Trophoblast cell (in vitro differentiated cells and primary cell): ENCODE measurements around the gene F10.

ENCODE experiments used
- DNase-seq, 2 donors: peaks; one replicate each; pipeline ENCODE4 v3.0.0-alpha.2; 2016
- H2AFZ ChIP-seq: 2 replicates; pipeline ENCODE4 v1.6.1; 2013; ENCODE audit warnings: low read length, moderate library complexity, mild to moderate bottlenecking; ENCODE audit not compliant: insufficient read depth, poor library complexity
- H2AK5ac ChIP-seq: 2 replicates; pipeline ENCODE4 v1.6.1; 2013; ENCODE audit warnings: mild to moderate bottlenecking, low read length
- H2BK120ac ChIP-seq: 2 replicates; pipeline ENCODE4 v1.6.1; 2013; ENCODE audit warnings: low read length, mild to moderate bottlenecking, moderate library complexity; ENCODE audit not compliant: insufficient read depth, poor library complexity
- H2BK12ac ChIP-seq: 2 replicates; pipeline ENCODE4 v1.6.1; 2013; ENCODE audit warnings: mild to moderate bottlenecking, low read length, moderate library complexity
- H2BK5ac ChIP-seq: 2 replicates; pipeline ENCODE4 v1.6.1; 2013; ENCODE audit warnings: low read length, low read depth, moderate library complexity, mild to moderate bottlenecking; ENCODE audit not compliant: poor library complexity
- H3K14ac ChIP-seq: 2 replicates; pipeline ENCODE4 v1.6.1; 2013; ENCODE audit warnings: mild to moderate bottlenecking, low read length
- H3K18ac ChIP-seq: 2 replicates; pipeline ENCODE4 v1.6.1; 2013; ENCODE audit warnings: mild to moderate bottlenecking, low read length
- H3K23ac ChIP-seq: 2 replicates; pipeline ENCODE4 v1.6.1; 2013; ENCODE audit warnings: low read length
- H3K27ac ChIP-seq: 2 replicates; pipeline ENCODE4 v1.5.1; 2013; ENCODE audit warnings: low read depth, mild to moderate bottlenecking, inconsistent platforms, low read length, moderate library complexity
- H3K27me3 ChIP-seq: 2 replicates; pipeline ENCODE4 v1.6.1; 2013; ENCODE audit warnings: inconsistent platforms, mild to moderate bottlenecking, low read length, moderate library complexity; ENCODE audit not compliant: insufficient read depth
- H3K36me3 ChIP-seq, 2 experiments: 1 replicate in 1 of 2; 2 replicates in 1 of 2; pipeline ENCODE4 v1.6.1; 2013; ENCODE audit warnings: low read length in 2 of 2, mild to moderate bottlenecking in 2 of 2, moderate library complexity in 1 of 2; ENCODE audit not compliant: insufficient read depth in 2 of 2, control insufficient read depth in 1 of 2
- H3K4ac ChIP-seq: 2 replicates; pipeline ENCODE4 v1.6.1; 2013; ENCODE audit warnings: low read depth, mild to moderate bottlenecking, low read length, moderate library complexity
- H3K4me1 ChIP-seq, 2 experiments: 1 replicate in 1 of 2; 2 replicates in 1 of 2; pipeline ENCODE4 v1.6.1; 2013; ENCODE audit warnings: low read length in 2 of 2, mild to moderate bottlenecking in 2 of 2, moderate library complexity in 1 of 2; ENCODE audit not compliant: insufficient read depth in 2 of 2, control insufficient read depth in 1 of 2
- H3K4me2 ChIP-seq: 2 replicates; pipeline ENCODE4 v1.6.1; 2013; ENCODE audit warnings: inconsistent platforms, mild to moderate bottlenecking, low read length, moderate library complexity
- H3K4me3 ChIP-seq: 2 replicates; pipeline ENCODE4 v1.5.1; 2013; ENCODE audit warnings: mild to moderate bottlenecking, low read depth, low read length, inconsistent platforms
- H3K79me1 ChIP-seq: one replicate; pipeline ENCODE4 v1.6.1; 2013; ENCODE audit warnings: low read length
- H3K79me2 ChIP-seq: 2 replicates; pipeline ENCODE4 v1.6.1; 2013; ENCODE audit warnings: low read length, mild to moderate bottlenecking; ENCODE audit not compliant: control insufficient read depth, insufficient read depth, poor library complexity
- H3K9ac ChIP-seq: 2 replicates; pipeline ENCODE4 v1.6.1; 2013; ENCODE audit warnings: mild to moderate bottlenecking, low read length
- H3K9me3 ChIP-seq: 2 replicates; pipeline ENCODE4 v1.6.1; 2013; ENCODE audit warnings: low read depth, mild to moderate bottlenecking, control low read depth, inconsistent platforms, low read length; ENCODE audit not compliant: insufficient read depth
- H4K12ac ChIP-seq: 2 replicates; pipeline ENCODE4 v1.6.1; 2013; ENCODE audit warnings: low read depth, mild to moderate bottlenecking, low read length, moderate library complexity
- H4K8ac ChIP-seq: 2 replicates; pipeline ENCODE4 v1.6.1; 2013; ENCODE audit warnings: low read depth, mild to moderate bottlenecking, low read length, moderate library complexity
- H4K91ac ChIP-seq: one replicate; pipeline ENCODE4 v1.6.1; 2013; ENCODE audit warnings: low read depth, mild to moderate bottlenecking, low read length, moderate library complexity
- WGBS: extraction: QIAGEN DNeasy Blood & Tissue Kit; methylation state at CpG from one replicate; pipeline ENCODE4 v1.1.7; 2013; ENCODE audit warnings: missing lambda C conversion rate; ENCODE audit not compliant: insufficient read length, insufficient coverage; ENCODE audit errors: extremely low coverage; 5-methylcytosine and 5-hydroxymethylcytosine counted together

F10 gene

DNA sequence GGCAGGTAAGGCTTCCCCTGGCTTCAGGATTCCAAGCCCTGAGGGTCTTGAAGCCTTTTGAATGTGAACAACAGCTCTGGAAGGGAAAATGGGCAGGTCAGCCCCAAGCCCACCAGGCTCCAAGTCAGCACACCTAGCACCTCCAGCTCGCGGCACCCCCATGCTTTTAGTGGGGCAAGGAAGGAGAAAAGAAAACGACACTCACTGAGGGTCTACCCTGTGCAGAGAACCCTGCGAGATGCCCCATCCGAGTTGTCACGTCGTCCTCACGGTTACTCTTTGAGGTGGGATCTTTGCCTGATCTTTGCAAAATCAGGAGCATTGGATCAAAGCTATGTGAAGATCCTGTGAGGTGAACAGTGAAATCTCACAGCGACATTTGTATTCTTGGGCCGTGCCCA is 5.7 kb upstream of the F10 start:
- Histone ChIP-seq H3K4me1 (peaks cover 4 to 6% of the 10 kb centered on the region in 2 experiments), H3K9ac (no peak overlapping the region), H3K18ac (no peak overlapping the region), H3K9me3 (peaks cover 8% of the 10 kb centered on the region), H3K79me2 (no peaks in the 10 kb centered on the region), H3K4ac (no peak overlapping the region), H3K79me1 (no peaks in the 10 kb centered on the region), H3K27ac (no peak overlapping the region), H3K4me2 (no peak overlapping the region), H3K23ac (no peak overlapping the region), H3K4me3 (no peak overlapping the region), H2BK120ac (no peak overlapping the region), H3K36me3 (no peaks in the 10 kb centered on the region), H2AFZ (no peak overlapping the region), H2BK5ac (no peak overlapping the region), H2AK5ac (no peak overlapping the region), H3K27me3 (no peaks in the 10 kb centered on the region), H3K14ac (no peak overlapping the region), H2BK12ac (no peak overlapping the region), H4K91ac (no peak overlapping the region), H4K8ac (no peak overlapping the region), H4K12ac (no peak overlapping the region)
- no CpG with 5 or more reads among the region's 10 CpGs for WGBS
- DNase-seq = no peak

DNA sequence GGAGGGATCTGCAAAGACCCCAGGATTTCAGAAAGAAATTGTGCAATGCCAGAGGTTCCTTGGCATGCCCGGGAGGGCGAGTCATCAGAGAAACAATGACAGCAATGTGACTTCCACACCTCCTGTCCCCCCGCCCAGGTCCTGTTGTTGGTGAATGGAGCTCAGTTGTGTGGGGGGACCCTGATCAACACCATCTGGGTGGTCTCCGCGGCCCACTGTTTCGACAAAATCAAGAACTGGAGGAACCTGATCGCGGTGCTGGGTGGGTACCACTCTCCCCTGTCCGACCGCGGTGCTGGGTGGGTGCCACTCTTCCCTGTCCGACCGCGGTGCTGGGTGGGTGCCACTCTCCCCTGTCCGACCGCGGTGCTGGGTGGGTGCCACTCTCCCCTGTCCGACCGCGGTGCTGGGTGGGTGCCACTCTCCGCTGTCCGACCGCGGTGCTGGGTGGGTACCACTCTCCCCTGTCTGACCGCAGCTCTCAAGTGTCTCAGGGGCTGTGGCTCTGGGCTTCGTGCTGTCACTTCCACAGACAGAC is 5.2 kb upstream of the F10 start:
- H3K23ac ChIP-seq = no peak overlapping the region
- no peaks in the 10 kb centered on the region for H3K79me2 ChIP-seq
- no peaks in the 10 kb centered on the region for H3K27me3 ChIP-seq
- H4K12ac ChIP-seq = no peak overlapping the region
- H2BK5ac ChIP-seq = no peak overlapping the region
- H3K79me1 ChIP-seq = no peaks in the 10 kb centered on the region
- H2AK5ac ChIP-seq = no peak overlapping the region
- H3K36me3 ChIP-seq = no peaks in the 10 kb centered on the region
- H4K8ac ChIP-seq = no peak overlapping the region
- H3K27ac ChIP-seq = no peak overlapping the region
- H2AFZ ChIP-seq = no peak overlapping the region
- H3K4me3 ChIP-seq = no peak overlapping the region
- no peak overlapping the region for H3K9ac ChIP-seq
- no peak overlapping the region for H3K14ac ChIP-seq
- no peak overlapping the region for H3K4ac ChIP-seq
- H3K9me3 ChIP-seq = peaks cover 8% of the 10 kb centered on the region
- no peak overlapping the region for H3K4me2 ChIP-seq
- WGBS = no CpG with 5 or more reads among the region's 26 CpGs
- H4K91ac ChIP-seq = no peak overlapping the region
- H3K4me1 ChIP-seq = peaks cover 4 to 6% of the 10 kb centered on the region in 2 experiments
- H2BK120ac ChIP-seq = no peak overlapping the region
- no peak overlapping the region for H3K18ac ChIP-seq
- no peak overlapping the region for H2BK12ac ChIP-seq
- no peak for DNase-seq

- Histone ChIP-seq H3K14ac (no peak overlapping the region), H3K18ac (no peak overlapping the region), H3K4me1 (peaks cover 4 to 6% of the 10 kb centered on the region in 2 experiments), H4K8ac (no peak overlapping the region), H3K23ac (no peak overlapping the region), H2BK12ac (no peak overlapping the region), H3K79me1 (no peaks in the 10 kb centered on the region), H4K12ac (no peak overlapping the region), H3K4me3 (no peak overlapping the region), H2AK5ac (no peak overlapping the region), H3K27me3 (no peaks in the 10 kb centered on the region), H3K9ac (no peak overlapping the region), H2BK120ac (no peak overlapping the region), H3K4ac (no peak overlapping the region), H3K27ac (no peak overlapping the region), H3K9me3 (peaks cover 9% of the 10 kb centered on the region), H4K91ac (no peak overlapping the region), H3K36me3 (no peaks in the 10 kb centered on the region), H2AFZ (no peak overlapping the region), H2BK5ac (no peak overlapping the region), H3K4me2 (no peak overlapping the region), H3K79me2 (no peaks in the 10 kb centered on the region)
- no CpG with 5 or more reads among the region's 9 CpGs for WGBS
- DNase-seq = no peak
Observed at GRCh38 chr13:113117911-113118260, 4.7 kb upstream of the F10 start.

- Histone ChIP-seq H3K4ac (no peak overlapping the region), H2AK5ac (no peak overlapping the region), H3K9ac (no peak overlapping the region), H2AFZ (no peak overlapping the region), H4K91ac (no peak overlapping the region), H2BK5ac (no peak overlapping the region), H3K4me2 (no peak overlapping the region), H3K27me3 (no peaks in the 10 kb centered on the region), H3K36me3 (no peaks in the 10 kb centered on the region), H3K79me1 (no peaks in the 10 kb centered on the region), H4K8ac (no peak overlapping the region), H3K4me1 (peaks cover 4 to 6% of the 10 kb centered on the region in 2 experiments), H3K9me3 (peaks cover 9% of the 10 kb centered on the region), H3K18ac (no peak overlapping the region), H3K23ac (no peak overlapping the region), H2BK12ac (no peak overlapping the region), H3K79me2 (no peaks in the 10 kb centered on the region), H4K12ac (no peak overlapping the region), H3K27ac (no peak overlapping the region), H3K14ac (no peak overlapping the region), H2BK120ac (no peak overlapping the region), H3K4me3 (no peak overlapping the region)
- no CpG with 5 or more reads among the region's 42 CpGs for WGBS
- DNase-seq = no peak
Observed at GRCh38 chr13:113118261-113119021, 4.2 kb upstream of the F10 start.
